Fibroblast of villous mesenchyme (primary cell): ENCODE data around the gene MSL3. TPM values are rescaled to one million over a fixed set of nuclear protein-coding genes. Genes with fewer than 3 reads are reported as not detected.

Experiments
- DNase-seq: peaks from one replicate; pipeline ENCODE4 v3.0.0-alpha.2; 2010; ENCODE audit warnings: low read depth
- H3K4me3 ChIP-seq: 2 replicates; pipeline ENCODE4 v1.5.1; 2011; ENCODE audit warnings: low read depth, mild to moderate bottlenecking, low read length
- total RNA-seq: library from RNA; depleted of rRNA; stranded (reverse); fragments of >200 nt; gene quantifications from 2 replicates; pipeline ENCODE4 v1.2.3, GENCODE V29; 2012
- TF ChIP-seq, protein P1 (sequence below): IDR thresholded peaks from 2 replicates; pipeline ENCODE4 v1.5.1; 2012; ENCODE audit warnings: low read depth, mild to moderate bottlenecking, low read length; ENCODE audit not compliant: insufficient read depth

MSL3 gene
- total RNA-seq, 1 donor = 32.8 TPM

DNA sequence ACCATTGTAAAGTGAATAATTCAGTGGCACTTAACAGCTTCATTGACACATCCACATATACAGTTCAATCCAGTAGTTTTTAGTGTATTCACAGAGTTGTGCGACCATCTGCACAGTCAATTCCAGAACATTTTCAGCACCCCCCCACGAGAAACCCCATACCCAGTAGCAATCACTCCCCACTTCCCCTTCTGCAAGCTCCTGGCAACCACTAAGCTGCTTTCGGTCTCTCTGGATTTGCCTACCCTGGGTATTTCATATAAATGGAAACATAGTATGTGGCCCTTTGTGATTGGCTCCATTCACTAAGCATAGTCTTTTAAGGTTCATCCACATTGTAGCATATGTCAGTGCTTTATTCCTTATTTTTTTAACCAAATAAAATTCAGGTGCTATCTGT, 10.0 kb downstream of the MSL3 start:
- DNase-seq = no peak
- H3K4me3 ChIP-seq = no peak overlapping the region
- TF ChIP-seq, protein P1, sequence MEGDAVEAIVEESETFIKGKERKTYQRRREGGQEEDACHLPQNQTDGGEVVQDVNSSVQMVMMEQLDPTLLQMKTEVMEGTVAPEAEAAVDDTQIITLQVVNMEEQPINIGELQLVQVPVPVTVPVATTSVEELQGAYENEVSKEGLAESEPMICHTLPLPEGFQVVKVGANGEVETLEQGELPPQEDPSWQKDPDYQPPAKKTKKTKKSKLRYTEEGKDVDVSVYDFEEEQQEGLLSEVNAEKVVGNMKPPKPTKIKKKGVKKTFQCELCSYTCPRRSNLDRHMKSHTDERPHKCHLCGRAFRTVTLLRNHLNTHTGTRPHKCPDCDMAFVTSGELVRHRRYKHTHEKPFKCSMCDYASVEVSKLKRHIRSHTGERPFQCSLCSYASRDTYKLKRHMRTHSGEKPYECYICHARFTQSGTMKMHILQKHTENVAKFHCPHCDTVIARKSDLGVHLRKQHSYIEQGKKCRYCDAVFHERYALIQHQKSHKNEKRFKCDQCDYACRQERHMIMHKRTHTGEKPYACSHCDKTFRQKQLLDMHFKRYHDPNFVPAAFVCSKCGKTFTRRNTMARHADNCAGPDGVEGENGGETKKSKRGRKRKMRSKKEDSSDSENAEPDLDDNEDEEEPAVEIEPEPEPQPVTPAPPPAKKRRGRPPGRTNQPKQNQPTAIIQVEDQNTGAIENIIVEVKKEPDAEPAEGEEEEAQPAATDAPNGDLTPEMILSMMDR = no peak

DNA sequence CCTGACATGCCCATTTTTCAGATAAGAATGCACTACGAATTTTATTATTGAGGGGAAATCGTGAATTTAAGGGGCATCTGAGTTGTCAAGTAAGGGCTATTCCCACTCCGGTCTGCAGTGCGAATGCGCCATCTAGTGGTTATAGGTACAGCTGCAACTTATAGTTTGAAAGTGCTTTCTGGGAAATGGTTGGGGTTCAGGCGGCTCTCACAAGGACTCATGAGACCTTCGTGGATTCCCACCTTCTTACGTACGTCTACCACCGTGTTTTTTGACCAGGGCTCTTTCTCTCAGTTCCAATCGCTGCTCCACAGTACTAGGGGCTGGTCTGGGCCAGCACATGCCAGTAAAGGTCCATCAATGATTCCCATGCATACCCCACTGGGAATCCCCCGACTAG, 12.3 kb downstream of the MSL3 start:
- peak; percentile 59 for DNase-seq
- no peak overlapping the region for H3K4me3 ChIP-seq
- TF ChIP-seq, protein P1 = peak; percentile 72

DNA sequence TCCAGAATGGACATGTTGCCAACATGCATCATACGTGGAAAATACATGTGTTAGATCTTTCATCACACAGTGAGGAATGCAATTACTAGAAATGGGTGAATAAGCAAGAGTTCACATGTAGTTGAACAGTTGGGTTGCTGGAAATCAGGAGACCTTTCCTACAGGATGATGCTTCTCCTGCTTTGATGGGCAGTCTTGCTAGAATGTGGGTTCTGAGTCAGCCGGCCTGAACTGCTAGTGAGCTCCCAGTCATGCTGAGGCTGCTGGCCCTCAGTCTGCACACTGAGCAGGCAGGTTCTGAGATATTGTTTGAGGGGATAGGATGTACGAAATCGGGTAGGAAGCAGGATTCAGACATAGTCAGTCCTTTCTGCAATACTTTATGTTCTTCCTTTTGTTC, 20.2 kb downstream of the MSL3 start:
- TF ChIP-seq, protein P1 = no peak
- DNase-seq = no peak
- H3K4me3 ChIP-seq = no peak overlapping the region

DNA sequence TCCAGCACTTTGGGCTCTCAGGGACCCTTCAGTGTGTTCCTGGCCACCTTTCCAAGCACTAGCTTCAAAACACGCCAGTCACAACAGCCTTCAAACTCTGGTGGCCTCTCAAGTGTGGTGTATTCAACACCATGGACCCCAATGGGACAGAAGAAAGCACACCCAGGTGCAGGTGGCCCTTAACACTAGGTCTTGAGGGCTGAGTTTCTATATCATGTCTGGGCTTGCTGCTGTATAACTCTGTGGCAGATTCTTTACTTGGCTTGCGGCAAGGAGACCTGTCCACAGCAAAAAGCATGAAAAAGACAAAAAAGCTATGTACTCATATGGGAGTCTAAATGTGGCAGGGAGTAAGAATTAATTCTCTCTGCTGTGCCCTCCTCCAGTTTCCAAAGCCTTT, 23.1 kb downstream of the MSL3 start:
- TF ChIP-seq, protein P1 = no peak
- H3K4me3 ChIP-seq = no peak overlapping the region
- no peak for DNase-seq

DNA sequence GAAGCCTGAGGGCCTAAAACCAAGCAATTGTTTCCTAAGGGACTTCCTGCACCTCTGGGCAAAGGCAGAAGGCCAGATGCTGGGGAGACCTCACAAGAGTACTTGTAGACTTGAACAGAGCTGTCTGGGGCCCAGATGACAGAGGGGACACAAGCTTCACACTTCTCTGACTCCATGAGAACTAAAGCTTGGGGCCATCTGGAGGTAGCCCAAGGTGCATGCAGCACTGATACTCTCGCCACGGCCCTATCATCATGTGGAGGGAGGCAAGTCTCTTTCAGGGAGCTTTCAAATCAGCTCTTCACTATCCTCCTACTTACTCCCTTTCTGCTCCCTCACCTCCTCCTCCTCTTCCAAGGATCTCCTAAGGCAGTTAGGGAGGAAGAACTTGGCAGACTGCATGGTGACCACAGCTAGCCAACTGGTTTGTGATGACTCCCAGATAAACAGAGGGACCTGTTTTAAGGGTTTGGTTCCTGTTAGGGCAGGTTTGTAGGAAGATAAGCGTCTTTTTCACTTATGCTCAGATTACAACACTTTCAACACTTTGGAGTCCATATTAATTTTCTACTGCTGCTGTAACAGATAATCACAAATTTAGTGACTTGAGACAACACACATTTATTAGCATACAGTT, 23.8 kb downstream of the MSL3 start:
- no peak for DNase-seq
- TF ChIP-seq, protein P1 = no peak
- no peak overlapping the region for H3K4me3 ChIP-seq

DNA sequence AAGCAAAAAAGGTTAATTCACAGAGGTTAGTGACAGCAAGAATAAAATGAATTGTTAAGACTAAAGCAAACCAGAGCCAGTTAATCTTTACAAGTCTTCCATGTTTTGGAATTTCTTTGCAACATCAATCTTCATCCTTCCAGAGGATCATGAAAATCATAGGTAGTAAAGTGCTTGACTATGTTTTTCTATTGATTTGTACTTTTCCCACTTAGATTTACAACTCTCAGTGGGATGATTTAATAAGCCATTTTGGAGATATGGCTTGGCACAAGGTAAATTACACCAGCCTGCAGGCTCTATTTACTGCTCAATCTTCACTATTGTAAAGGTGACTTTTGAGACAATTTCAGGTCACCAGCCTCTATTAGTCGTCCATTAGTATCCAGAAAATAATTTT, 26.5 kb downstream of the MSL3 start:
- no peak for DNase-seq
- TF ChIP-seq, protein P1 = no peak
- H3K4me3 ChIP-seq = no peak overlapping the region

DNA sequence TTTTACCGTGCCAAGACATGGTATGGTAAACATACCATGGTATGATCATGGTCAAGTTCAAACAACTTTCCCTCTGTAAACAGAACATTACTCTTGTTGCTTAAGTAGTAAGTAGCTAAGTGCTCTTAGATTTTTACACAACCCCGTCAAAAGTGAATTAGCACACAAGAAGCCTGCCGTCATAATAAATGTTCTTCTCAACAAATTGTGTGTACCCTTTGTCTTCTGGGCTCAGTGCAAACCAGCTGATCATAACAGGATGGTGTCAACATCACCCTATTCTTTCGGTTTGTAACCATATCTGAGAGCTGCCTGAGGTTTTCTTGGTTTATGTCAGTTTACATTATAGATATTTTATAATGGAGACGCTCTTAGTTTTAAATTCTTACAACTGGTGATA, 28.8 kb downstream of the MSL3 start:
- no peak overlapping the region for H3K4me3 ChIP-seq
- DNase-seq = peak; percentile 28
- TF ChIP-seq, protein P1 = no peak
